Measurements from ENCODE around the gene LMX1B.
A peak's percentile ranks its signal among the peaks of the same experiment; 100 is the strongest.

Gene LMX1B

DNA sequence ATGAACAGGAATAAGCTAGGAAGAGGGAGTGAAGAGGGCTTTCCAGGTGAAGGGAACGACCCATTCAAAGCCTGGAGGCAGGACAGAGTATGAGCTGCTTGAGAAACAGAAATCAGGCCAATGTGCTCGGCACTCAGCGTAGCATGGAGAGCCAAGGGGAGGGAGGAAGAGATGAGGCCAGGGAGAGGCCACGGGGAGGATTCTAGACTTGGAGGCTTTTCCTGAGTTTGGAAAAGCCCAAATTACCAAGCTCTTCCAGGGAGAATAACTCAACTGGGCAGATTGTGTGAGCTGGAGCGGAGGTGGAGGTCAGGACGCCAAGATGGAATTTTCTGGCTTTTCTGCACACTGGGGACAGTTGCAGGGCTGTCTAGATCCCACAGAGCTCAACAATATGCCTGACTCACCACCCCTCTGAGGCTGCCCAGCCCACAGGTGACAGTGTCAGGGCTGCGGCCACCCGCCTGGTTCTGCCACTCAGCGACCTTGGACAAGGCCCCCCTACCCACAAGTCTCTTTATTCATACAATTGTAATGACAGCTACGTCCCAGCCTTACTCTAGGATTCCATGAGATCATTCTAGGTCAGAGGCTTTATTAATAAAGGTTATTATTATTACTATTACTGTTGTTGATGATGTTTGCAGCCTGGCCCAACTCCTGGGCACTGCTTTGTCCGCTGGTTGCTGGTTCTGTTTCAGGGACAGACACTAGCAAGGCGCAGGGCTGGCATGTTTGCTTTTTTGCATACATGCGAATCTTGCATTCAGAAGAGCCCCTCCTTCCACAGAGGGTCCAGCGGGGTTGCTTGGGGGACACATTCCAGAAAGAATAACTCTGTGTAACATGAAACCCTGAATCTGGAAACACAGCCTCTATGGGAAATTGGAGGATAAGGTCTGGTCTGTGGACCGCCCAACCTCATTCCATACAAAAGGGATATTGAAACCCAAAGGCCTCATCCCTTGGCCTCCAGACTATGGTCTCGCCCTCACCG lies 9.4 kb upstream of the LMX1B start:
- no peak for DNase-seq (ENCODE audit: low read depth, low spot score)

DNA sequence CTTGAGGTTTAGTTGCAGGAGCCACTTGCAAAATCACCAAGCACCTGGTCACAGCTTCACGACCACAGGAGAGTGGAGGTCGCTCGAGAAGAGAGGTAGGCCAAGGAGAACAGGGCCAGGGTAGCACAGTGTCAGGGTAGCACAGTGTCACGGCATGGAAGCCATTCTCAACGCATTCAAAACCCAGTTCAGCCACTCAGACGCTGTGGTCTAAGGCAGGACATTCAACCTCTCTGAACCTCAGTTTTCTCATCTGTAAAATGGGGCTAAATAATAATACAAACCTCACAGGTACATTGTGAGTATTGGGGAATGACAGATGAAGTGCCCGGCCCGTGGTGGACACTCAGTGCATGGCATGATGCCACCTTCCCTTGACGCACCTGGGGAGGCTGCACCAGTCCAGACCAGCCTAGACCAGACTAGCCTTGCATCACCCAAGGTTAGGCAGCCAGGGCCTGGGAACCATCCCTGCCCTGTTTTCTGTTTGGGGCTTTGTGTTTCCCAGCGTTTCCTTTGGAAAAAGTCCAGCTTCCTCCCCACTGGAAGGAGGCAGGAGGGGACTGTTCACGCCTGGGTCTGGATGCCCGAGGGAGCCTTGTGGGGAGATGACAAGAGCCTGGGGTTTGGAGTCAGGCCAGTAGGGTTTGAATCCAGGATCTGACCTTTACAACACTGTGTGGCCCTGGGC lies 7.8 kb upstream of the LMX1B start:
- no peak for DNase-seq (ENCODE audit: low read depth, low spot score)

DNA sequence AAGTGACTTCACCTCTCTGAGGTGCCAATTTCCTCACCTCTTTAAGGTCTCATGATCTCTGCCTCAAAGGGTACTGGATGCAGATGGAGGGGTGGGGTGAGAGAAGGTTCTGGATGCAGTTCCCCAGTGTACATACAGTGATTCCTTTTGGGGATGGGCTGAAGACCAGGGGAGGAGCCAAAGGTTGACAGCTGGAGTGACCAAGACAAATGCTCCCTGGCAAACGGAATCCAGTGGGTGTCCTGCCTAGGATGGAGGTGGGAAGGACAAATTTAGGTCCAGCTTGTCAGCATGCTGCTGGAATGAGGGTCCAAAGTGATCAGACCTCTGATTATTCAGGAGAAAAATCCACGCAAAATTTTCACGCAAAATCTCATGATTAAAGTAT lies 7.3 kb upstream of the LMX1B start:
- no peak for DNase-seq (ENCODE audit: low read depth, low spot score)

DNA sequence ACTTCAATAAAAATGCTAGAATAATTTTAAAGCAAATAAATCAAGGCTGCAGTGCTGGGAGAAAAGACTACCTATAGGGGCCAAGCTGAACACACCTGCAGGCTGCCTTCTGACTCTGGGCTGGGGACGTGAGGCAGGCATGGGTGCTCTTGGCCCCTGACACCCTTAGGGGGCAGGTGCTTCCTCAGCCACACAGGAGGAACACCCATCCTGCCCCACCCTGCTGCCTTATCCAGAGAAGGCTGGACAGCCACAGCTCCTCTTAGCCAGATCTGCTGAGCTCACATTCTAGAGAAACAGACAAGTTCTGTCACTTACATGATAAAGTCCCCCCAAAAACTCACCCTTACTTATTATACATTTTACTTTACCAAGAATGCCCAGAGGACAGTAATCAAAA lies 6.6 kb upstream of the LMX1B start:
- DNase-seq (ENCODE audit: low read depth, low spot score) = no peak

DNA sequence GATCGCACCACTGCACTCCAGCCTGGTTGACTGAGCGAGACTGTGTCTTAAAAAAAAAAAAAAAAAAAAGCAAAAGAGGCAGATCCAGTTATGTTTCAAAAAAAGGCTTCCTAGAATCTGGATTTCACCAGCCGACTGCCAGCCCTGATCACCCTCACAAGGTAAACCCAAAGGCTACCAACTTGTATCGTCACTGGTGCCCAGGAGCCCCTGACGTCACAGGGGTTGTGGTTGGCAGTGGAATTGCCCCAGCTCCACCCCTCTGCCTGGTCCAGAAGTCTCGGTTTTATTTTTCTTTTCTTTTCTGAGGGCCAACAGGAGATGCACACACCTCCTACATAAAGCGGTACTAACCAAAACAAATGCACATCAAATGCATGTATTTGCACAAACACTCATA lies 6.0 kb upstream of the LMX1B start:
- no peak for DNase-seq (ENCODE audit: low read depth, low spot score)

DNA sequence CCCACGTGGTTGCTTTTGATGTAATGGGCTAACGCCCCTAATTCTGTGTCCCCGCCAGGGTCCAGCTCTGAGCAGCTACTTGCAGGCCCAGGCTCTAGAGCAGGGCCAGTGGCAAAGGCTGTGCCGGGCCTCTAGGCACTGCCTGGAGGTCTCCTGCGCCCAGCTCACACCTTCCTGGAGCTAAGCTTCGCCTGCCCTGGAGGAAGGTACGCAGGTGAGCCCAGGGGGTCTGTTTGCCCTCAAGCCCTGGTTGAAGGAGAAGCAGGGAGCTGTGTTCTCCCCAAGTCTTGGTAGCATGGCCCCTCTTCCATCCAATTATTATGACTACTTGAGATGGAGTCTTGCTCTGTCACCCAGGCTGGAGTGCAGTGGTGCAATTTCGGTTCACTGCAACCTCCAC lies 5.2 kb upstream of the LMX1B start:
- DNase-seq (ENCODE audit: low read depth, low spot score) = no peak

DNA sequence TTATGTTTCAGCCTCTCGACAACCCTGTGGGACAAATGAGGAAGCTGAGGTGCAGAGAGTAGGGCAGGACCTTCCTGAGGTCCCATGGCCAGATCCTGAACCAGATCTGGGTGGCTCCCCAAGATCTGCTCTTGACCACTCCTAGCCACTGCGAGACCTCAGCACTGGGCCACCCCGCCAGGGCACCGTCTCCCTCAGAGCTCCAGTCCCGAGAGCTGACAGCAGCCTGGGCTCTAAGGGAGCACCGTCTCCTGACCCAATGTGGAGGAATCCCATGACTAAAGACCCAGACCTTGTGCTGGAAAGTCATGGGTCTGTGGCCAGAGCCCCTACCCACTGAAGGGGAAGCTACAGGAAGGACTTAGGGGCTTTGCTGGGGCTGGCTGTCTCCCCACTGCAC lies 4.5 kb upstream of the LMX1B start:
- no peak for DNase-seq (ENCODE audit: low read depth, low spot score)

DNA sequence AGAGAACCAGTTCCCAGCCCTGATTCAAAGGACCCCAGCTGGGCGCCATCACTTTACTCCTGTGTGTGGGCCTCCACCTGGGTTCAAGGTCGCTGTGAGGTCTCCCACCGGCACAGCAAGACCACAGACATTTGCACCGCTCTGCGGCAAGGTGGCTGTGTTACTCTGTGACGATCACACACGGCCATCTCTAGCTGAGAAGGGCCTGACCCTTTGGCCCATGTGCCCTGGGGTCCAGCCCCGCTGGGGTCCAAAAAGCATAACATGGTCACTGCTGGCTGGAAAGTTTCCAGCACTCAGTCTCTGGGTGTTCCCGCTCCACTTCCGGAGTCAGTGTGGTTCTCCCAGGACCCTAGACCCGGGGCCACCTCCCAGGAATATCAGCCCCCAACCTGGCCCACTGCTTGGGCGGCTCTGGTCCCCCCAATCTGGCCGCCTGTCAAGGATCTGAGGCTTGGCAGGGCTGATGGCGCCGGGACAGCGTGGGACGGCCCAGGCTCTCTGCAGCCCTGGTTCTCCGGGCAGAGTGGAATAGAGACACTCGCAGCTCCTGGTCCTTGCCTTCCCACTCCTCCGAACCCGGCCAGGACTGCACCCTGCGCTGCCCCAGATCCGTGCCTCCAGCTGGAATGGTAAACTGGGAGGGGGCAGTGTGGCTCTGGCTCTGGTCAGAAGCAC lies 3.9 kb upstream of the LMX1B start:
- DNase-seq (ENCODE audit: low read depth, low spot score) = no peak

DNA sequence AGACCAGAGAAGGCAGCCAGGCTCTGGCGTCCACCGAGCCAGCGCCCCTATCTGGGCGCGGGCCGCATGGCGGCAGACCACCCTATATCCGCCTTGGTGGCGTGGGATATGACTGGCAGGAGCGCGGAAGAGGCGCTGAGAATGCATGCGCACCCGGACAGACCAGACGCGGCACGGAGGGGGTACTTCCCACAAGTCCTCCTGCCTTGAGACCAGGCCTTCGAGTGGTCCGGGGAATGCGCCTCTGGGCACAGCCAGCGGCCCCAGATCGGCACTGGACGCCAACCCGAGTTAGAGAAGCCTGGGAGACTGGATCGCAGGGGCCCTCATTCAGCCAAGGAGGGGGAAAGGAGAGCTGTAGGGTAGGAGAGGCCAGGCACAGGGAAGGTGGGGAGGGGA lies 2.5 kb upstream of the LMX1B start:
- no peak for DNase-seq (ENCODE audit: low read depth, low spot score)

DNA sequence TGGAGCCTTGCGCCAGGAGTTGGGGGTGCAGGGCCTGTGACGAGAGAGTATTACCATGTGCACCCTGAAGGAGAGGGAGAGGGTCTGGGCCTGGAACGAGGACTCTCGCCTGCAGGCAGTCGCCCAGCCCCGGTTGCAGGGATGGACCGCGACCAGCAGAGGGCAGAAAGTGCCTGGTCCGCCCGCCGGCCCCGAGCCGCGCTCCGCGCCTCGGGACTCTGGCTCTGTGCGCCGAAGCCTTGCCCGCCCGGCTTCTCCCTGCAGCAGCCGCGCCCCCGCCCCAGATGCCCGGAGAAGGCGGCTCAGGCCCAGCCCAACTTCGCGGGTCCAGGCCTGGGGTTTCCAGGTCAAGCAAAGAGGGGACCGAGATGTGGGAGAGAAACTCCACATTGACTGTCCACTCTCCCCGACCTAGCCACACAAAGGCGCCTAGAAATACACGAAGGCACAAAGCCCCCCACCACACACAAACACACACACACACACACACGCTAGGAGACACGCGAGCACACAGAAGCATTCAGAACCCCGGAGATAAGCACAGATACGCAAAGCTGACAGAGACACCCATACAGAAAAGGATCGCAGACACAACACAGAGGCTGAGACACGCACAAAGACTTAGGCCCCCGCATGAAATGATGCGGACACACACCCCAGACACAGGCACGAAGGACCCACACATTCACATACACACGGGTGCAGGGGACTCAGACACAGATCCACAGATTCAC lies 2.0 kb upstream of the LMX1B start:
- DNase-seq (ENCODE audit: low read depth, low spot score) = peak; percentile 86

DNA sequence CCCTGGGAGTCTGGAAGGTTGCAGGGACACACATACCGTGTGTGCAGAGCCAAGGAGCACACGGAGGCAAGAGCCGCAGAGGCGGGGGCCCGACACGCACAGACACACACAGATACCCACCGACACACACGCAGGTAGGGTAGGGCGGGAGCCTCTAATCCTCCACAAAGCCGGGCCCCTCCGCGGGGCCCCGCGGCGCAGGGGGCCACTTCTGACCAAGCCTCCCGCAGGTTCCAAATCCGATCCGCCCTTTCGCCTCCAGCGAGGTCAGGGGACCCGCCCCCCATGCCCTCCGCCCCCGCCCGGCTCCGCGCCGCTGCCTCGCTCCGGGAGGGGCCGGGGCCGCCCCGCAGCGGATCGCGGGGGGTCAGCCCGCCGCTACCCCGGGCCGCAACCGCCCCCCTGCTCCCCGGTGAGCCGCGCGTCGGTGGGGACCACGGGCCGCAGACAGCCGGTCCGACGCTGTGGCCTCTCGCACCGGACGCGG lies 1.4 kb upstream of the LMX1B start:
- DNase-seq (ENCODE audit: low read depth, low spot score) = no peak

DNA sequence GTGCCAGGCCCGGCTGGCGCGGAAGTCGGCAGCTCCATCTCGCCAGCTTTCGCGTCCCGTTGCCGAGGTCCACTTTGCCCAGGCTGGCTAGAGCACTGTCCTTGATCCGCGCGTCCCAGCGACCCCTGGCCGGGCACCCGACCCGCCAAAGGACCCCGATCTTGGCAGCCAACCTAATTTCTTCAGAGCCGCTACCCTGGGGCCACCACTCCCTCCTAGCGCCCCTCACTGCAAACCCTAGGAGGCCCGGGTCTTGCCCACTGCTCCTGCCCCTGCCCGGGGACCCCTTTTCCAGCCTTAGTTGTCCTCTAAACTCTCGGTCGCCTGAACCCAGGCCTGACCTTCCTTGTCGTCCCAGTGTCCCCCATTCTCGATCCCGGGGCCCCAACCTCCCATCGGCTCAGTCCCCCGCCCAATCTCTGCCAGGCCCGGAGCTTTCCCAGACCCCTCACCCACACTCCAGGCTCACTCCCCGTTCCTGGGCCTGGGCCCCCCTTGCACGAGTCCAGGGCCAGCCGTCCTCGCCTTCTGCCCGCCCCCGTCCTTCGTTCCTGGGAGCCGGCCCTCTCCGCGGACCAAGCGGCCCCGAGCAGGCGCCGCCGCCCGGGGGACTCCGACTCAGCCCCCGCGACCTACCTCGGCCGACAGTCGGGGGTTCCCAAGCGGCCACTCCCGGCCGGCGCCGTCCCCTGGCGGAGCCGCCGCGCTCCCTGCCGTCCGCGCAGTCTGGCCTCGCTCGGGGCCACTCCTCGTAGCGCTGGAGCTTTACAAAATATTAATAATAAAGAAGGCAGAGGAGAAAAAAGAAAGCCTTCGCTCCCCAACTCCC lies 701 bp upstream of the LMX1B start:
- no peak for DNase-seq (ENCODE audit: low read depth, low spot score)

DNA sequence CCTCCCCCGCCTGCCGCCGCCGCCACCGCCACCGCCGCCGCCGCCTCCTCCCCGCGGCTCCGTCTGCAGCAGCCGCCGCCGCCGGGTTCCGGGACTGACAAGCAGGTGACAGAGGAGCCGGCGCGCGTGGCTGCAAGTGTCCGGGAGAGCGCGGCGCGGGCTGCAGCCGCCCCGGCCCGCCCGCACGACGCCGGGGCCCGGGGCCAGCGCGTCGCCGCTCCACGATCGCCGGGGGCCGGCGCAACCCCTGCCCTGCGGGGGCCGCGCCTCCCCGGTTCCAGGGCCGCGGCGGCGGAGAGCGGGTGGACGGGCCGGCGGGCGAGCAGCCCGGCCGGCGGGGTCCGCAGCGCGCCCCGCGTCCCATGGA lies 343 bp downstream of the LMX1B start:
- no peak for DNase-seq (ENCODE audit: low read depth, low spot score)

DNA sequence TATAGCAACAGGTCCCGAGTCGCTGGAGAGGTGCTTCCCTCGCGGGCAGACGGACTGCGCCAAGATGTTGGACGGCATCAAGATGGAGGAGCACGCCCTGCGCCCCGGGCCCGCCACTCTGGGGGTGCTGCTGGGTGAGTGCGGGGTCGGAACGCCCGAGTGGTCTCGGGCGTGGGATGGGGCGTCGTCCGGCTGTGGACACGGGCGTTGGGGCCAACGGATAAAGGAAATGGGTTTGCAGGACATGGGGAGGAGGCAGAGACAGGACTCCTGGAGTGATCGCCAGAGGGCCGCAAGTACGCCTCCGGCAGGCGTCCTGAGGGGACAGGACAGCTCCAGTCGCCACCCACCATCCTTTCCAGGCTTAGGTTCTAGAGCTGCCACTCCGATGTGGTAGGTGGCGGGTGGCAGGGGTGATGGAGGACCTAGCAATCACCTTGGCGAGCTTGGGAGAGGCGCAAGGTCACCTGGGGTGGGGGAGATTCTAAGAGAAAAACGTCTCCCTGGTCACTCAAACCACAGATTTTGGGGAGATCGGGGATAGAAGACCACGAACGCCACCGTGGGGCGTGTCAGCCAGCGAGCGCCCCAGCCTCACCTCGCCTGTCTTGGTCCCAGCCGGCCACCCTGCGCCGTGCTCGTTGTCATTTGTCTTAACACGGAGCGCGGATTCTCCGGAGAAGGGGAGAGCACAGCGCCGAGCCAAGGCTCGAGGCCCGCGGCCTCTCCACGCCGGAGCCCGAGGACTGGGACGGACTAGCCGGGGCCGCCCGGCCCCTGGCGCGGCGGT lies 922 bp downstream of the LMX1B start:
- DNase-seq (ENCODE audit: low read depth, low spot score) = no peak

DNA sequence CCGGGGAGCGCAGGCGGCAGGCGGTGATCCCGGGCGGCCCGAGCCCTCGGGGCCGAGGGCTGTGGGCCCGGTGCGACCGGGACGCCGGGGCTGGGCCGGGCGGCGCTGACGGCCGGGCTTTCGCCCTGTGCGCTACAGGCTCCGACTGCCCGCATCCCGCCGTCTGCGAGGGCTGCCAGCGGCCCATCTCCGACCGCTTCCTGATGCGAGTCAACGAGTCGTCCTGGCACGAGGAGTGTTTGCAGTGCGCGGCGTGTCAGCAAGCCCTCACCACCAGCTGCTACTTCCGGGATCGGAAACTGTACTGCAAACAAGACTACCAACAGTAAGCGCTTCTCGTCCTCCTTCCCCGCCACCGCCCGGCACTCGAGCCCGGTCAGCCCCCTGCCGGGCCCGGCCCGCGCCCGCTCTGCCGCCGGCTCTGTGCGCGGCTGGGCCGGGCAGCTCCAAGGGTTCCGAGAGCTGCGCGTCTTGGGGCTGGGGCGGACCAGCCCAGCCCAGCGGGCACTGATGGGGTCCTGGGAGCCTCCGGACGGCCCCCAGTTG lies 1.6 kb downstream of the LMX1B start:
- peak; percentile 48 for DNase-seq (ENCODE audit: low read depth, low spot score)

DNA sequence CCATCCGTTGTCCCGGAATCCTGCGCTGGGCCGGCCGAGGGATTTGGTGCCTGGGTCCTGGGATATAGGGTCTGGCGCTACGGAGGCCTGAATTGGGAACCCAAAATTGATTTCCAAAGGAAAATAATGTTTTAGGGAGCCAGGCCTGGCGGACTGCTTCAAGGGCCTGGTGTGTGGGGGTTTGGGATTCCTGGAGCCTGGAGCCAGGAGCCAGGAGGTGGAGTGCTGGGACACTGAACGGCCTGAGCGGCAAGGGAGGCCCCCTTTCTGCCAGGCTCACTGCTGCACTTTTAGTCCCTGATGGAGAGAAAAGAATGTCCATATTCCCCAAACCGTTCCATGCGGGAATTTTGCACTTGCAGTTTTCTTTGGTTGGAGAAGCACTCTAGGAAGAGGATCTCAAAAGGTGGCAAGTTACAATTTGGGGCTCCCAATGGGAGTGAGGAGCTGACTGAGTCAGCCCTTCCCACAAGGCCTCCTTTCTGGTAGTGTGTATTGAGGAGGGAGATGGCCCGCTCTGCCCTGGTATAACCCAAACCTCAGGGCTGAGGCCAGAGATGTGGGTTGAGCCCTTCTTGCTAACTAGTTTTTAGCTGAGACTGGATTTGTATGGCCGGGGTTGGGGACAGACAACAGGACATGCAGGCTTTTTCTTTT lies 2.2 kb downstream of the LMX1B start:
- no peak for DNase-seq (ENCODE audit: low read depth, low spot score)

DNA sequence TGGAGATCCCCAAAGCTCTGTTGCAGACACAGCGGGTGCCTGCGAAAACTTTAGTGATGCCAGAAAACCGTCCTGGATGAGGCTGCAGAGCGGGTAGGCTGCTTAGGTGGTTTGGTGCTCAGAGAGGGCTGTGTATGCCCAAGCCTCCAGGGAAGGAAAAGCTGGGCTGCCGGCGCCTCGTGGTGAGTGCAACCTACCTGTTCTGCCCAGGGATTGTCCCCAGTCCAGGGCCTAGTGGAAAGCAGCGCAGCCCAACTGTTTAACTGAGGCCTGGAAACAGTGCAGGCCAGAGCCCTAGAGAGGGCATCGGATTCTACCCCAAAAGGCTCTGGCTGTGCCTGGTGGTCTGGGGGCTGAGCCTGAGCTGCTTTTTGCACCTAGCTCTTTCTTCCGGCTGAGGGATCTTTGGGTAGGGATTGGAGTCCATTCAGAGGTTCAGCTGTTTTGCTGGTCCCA lies 2.8 kb downstream of the LMX1B start:
- no peak for DNase-seq (ENCODE audit: low read depth, low spot score)

DNA sequence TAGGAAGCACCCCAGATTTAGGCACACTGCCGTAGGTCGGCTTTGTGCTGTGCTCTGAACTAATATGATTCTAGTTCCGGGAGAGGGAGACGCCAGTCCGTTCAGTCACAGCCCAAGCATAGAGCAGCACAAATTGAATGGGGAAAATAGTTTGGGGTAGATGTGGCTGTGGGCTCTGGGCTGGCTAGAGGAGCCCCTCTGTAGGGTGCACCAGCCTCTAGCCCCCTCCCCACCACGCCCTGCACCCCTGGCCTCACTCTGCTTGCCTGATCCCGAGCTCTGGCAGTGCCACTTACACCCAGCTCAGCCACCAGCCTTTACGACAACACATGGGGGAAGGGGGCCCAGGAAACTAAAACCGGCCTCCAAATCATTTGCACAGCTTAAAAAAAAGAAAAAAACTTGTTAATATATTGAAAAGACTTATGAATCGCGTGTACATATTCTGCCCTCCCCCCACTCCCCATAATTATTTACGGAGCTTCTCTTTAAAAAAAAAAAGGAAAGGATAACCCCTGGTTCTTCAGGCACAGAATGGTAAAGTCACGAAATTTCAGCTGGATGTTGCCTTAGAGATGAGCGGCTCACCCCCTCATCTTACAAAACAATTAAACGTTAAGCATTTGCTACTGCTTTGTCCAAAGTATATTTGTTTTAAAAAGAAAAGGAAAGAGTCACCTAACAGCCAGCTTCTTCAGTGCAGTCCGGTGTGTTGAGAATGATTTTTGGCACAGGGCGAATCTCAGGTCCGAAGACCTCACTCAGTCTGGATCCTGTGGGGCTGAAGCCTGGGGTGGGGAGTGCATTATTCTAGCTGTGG lies 3.5 kb downstream of the LMX1B start:
- no peak for DNase-seq (ENCODE audit: low read depth, low spot score)
